Activated naive CD8-positive, alpha-beta T cell treated with anti-CD3 and anti-CD28 coated beads, Interleukin-2, amount 50 U/mL, for 24 hours (primary cell): ENCODE data around the gene MACC1.

Experiments used
- ATAC-seq: fragments of 150-1000 bp; cut with Tn5 transposase; one replicate; pipeline ENCODE4 v1.10.0; 2021
- DNase-seq: peaks from one replicate; pipeline ENCODE4 v3.0.0; 2021
- H3K27ac Mint-ChIP-seq: one replicate; pipeline ENCODE4 v1.8.0; 2021; ENCODE audit warnings: mild to moderate bottlenecking, mixed read lengths
- H3K27me3 Mint-ChIP-seq: one replicate; pipeline ENCODE4 v1.8.0; 2021; ENCODE audit warnings: mixed read lengths
- H3K36me3 Mint-ChIP-seq: one replicate; pipeline ENCODE4 v1.8.0; 2021; ENCODE audit warnings: low read depth, mixed read lengths
- H3K4me1 Mint-ChIP-seq: one replicate; pipeline ENCODE4 v1.8.0; 2021; ENCODE audit warnings: mixed read lengths
- H3K4me3 Mint-ChIP-seq: one replicate; pipeline ENCODE4 v1.8.0; 2021; ENCODE audit warnings: mild to moderate bottlenecking, moderate library complexity, mixed read lengths
- H3K9me3 Mint-ChIP-seq: one replicate; pipeline ENCODE4 v1.8.0; 2021; ENCODE audit warnings: mixed read lengths

The MACC1 gene, protein sequence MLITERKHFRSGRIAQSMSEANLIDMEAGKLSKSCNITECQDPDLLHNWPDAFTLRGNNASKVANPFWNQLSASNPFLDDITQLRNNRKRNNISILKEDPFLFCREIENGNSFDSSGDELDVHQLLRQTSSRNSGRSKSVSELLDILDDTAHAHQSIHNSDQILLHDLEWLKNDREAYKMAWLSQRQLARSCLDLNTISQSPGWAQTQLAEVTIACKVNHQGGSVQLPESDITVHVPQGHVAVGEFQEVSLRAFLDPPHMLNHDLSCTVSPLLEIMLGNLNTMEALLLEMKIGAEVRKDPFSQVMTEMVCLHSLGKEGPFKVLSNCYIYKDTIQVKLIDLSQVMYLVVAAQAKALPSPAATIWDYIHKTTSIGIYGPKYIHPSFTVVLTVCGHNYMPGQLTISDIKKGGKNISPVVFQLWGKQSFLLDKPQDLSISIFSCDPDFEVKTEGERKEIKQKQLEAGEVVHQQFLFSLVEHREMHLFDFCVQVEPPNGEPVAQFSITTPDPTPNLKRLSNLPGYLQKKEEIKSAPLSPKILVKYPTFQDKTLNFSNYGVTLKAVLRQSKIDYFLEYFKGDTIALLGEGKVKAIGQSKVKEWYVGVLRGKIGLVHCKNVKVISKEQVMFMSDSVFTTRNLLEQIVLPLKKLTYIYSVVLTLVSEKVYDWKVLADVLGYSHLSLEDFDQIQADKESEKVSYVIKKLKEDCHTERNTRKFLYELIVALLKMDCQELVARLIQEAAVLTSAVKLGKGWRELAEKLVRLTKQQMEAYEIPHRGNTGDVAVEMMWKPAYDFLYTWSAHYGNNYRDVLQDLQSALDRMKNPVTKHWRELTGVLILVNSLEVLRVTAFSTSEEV

DNA sequence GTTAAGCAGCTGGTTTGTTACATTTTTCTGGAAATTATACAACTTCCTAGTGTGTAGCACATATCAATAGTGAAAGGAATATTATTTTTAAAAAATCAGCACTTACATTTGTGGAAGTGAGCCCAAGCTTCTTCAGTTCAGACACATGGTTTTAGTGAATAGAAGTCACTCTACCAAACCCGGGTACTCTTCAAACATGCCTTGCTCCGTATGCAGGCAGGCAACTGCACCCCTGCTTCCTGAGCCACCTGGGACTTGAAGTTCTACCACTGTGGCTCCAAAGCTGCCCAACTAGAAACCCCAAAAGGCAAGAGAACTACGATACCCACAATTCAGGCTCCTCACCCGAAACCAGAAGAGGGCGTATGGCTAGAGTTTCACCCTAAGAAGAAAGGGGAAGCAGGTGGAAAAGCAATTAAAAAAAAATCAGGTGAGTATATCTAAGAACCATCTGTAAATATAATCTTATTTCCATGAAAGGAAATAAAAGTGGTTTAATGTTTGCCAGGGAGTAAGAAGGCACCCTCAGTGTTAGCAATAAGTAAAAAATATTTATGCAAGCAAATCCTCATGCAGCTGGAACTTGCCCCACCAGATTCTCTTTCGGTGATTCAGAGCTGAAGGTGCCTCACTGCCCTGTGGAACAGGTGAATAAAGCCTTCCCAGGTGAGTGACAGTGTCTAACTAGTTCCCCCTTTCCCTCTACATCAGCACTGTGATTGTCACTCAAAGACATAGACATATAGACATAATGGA, at the start of gene MACC1:
TSS of gene MACC1 (minus strand) at position 192 of the 756 bp plus-strand sequence. CDS start 55,522 bp downstream, outside the sequence.
- Mint-ChIP-seq H3K4me1 (peaks cover 34% of the 10 kb centered on the region), H3K27ac (peak within 1 kb of the TSS; percentile 51), H3K36me3 (no peaks in the 10 kb centered on the region), H3K27me3 (peaks cover 2% of the 10 kb centered on the region), H3K4me3 (no peak within 1 kb of the TSS), H3K9me3 (peaks cover 7% of the 10 kb centered on the region)
- ATAC-seq: no peak
- DNase-seq: no peak

DNA sequence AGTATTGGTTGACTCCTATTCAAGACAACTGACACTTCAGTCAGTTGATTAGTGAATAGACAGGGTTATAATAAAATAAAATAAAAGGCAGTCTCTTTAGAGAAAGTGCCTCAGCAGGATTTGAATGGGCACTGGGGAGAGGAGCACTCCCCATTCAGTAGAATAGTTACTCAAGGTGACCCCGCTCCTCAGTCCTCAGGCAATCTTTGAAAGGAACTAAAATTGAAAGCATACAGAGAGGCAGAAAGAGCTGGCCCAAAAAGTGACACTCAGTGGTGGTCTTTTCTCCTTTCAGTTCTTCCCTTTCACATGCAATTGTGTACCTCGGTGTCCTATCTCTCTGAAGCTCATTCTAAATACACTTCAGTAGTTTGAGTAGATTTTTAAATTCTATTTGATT, 47.4 kb upstream of the MACC1 start:
- H3K27ac Mint-ChIP-seq: no peak overlapping the region
- H3K9me3 Mint-ChIP-seq: no peaks in the 10 kb centered on the region
- DNase-seq (no peak), ATAC-seq (no peak)
- no peaks in the 10 kb centered on the region for H3K36me3 Mint-ChIP-seq
- no peaks in the 10 kb centered on the region for H3K4me1 Mint-ChIP-seq
- H3K4me3 Mint-ChIP-seq: no peak overlapping the region
- H3K27me3 Mint-ChIP-seq: peaks cover 5% of the 10 kb centered on the region

DNA sequence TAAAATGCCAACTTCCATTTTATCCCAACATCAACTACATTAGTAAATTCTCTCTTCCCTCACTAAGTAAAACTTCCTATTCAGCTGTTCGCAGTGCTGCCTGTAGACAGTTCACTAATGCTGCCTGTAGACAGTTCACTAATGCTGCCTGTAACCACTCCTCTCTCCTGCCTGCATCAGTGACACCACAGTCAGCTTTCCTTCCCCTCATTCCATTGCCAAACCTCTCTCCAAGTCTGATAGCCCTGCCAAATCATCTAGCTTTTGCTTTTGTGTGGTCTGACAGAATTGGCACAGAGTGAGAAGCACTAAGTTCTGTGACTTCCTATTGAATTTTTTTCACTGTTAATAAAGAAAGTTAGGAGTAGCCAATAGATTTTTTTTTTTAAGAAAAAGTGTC, 43.0 kb upstream of the MACC1 start:
- DNase-seq: no peak
- Mint-ChIP-seq H3K4me1 (no peaks in the 10 kb centered on the region), H3K36me3 (no peaks in the 10 kb centered on the region), H3K9me3 (no peaks in the 10 kb centered on the region), H3K4me3 (no peak overlapping the region), H3K27me3 (no peaks in the 10 kb centered on the region), H3K27ac (no peak overlapping the region)
- ATAC-seq: no peak

DNA sequence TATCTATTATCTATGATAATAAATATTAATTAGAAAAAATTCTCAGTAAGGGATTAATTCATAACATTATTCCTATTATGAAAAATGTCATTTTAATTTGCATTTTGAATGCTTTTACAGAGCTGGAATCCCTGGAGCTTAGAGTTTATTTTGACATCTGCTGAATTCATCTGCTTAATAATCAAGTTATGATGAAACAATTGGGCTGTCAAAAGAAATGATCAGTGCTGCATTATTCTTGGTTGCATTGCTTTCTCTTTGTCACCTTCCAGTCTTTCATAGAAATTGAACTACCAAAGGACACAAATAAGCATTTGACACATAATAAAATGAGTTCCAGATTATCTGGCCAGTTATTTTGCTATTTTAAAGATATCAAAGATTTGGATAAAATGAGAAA, 40.0 kb upstream of the MACC1 start:
- H3K9me3 Mint-ChIP-seq: no peaks in the 10 kb centered on the region
- H3K4me1 Mint-ChIP-seq: no peaks in the 10 kb centered on the region
- H3K36me3 Mint-ChIP-seq: no peaks in the 10 kb centered on the region
- no peak overlapping the region for H3K27ac Mint-ChIP-seq
- DNase-seq: no peak
- no peak overlapping the region for H3K4me3 Mint-ChIP-seq
- no peaks in the 10 kb centered on the region for H3K27me3 Mint-ChIP-seq
- ATAC-seq: no peak

DNA sequence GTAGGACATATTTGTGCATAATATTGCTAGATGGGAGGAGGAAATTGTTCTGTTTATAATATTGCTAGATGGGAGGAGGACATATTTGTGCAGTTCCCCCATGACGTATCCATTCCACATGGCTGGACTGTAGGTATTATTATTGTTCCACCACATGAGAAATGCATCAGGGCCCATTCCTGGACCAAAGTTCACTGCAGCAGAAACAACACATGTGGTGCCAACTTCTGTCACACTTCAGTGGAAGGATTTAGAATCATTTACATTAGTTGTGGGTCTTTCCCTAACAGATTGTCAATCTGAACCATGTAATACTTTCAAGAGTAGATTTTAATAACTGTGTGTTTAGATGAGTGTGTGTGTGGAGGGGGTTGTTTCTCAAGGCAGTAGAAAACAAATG, 32.7 kb upstream of the MACC1 start:
- DNase-seq: no peak
- Mint-ChIP-seq H3K4me1 (no peaks in the 10 kb centered on the region), H3K4me3 (no peak overlapping the region)

DNA sequence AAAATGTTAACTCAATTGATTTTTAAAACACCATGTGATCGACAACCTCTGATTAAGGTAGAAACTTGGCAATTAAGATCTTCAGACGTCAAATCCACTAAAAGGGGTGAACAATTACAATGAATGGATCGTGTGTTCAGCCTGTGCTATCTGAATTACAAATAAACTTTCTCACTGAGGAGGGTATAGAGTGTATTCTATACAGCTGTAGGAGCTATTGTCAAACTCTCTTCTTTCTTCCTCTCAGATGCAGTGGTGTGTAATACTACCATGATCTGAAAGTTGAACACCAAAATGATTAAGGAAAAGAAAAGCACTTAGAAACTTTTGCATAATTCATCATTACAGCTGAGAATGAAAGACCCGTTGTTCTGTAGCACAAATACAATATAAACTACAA, 32.2 kb upstream of the MACC1 start:
- H3K4me1 Mint-ChIP-seq: no peaks in the 10 kb centered on the region
- no peak overlapping the region for H3K27ac Mint-ChIP-seq
- H3K36me3 Mint-ChIP-seq: no peaks in the 10 kb centered on the region
- ATAC-seq (no peak), DNase-seq (no peak)
- no peak overlapping the region for H3K4me3 Mint-ChIP-seq
- no peaks in the 10 kb centered on the region for H3K9me3 Mint-ChIP-seq
- no peaks in the 10 kb centered on the region for H3K27me3 Mint-ChIP-seq

More for the DNA sequence above, 32.7 kb upstream of the MACC1 start:
- Mint-ChIP-seq H3K27me3 (no peaks in the 10 kb centered on the region), H3K27ac (no peak overlapping the region), H3K9me3 (no peaks in the 10 kb centered on the region), H3K36me3 (no peaks in the 10 kb centered on the region)
- no peak for ATAC-seq

DNA sequence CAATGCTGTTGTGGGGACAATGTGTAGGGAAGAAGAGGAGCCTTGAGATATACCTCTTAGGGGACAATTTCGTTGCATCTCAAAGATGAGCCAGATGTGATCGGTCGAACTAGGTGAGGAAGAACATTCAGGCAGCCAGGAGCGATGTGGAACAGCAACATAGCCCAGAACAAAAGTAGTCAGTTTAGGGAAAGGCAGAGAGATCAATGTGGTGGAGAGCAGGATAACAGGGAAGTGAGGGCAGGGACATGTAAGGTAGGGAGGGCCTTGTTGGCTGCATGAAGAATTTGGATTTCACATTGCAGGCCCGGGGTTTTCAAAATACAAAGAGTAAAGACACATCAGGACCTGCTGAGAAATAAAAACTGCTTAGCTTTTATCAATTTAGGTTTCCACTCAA, 29.1 kb upstream of the MACC1 start:
- Mint-ChIP-seq H3K4me1 (no peaks in the 10 kb centered on the region), H3K36me3 (no peaks in the 10 kb centered on the region), H3K27ac (no peak overlapping the region), H3K9me3 (no peaks in the 10 kb centered on the region), H3K27me3 (no peaks in the 10 kb centered on the region), H3K4me3 (no peak overlapping the region)
- DNase-seq (no peak), ATAC-seq (no peak)

DNA sequence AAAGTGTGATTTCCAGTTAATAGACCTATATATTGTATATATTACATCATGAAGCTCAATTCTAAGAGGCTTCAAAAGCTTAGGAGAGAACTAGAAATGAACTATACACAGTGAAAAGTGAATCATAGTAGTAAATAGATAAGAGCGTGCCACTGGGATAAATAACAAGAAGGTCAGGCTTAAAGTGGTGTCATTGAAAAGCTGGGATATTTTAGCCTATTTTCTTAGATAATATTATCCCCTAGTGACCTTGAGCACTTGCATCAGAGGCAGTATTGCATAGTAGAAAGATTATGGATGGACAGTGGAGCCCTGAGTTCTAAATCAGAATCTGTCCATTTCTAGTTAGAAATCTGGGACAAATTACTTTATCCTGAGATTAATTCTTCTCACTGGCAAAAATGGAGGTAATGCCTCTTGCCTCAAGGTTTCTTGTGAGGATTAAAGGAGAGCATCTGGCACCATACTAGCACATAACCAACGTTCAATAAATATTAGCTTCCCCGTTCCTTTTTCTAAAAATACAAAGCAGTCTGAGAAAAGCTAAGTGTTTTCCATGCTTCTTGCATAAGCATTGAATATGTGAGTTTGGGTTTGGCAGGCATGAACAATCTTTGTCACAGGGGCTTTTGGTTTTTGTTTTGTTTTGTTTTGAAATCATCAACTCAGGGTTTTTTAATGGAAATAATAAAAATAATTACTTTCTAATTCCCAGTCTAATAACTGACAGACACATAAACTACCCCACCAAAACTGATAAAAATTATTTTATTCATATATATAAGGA, 27.3 kb upstream of the MACC1 start:
- Mint-ChIP-seq H3K9me3 (no peaks in the 10 kb centered on the region), H3K4me1 (peaks cover 7% of the 10 kb centered on the region), H3K4me3 (no peak overlapping the region), H3K36me3 (no peaks in the 10 kb centered on the region), H3K27me3 (no peaks in the 10 kb centered on the region), H3K27ac (no peak overlapping the region)
- ATAC-seq (no peak), DNase-seq (no peak)

DNA sequence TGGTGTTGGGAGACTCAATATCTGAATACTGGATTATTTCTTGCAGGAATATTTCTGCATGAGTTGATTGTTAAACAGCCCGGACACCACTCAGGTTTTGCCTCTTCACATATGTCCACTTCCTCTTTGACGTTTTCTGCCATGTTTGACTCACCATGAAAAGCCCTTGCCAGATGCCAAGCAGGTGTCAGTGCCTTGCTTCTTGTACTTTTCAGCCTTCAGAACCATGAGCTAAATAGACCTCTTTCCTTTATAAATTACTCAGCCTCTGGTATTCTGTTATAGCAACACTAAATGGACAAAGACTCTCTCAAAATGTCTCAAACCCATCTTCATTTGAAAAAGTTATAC, 24.7 kb upstream of the MACC1 start:
- Mint-ChIP-seq H3K9me3 (peaks cover 4% of the 10 kb centered on the region), H3K4me1 (peaks cover 23% of the 10 kb centered on the region), H3K36me3 (no peaks in the 10 kb centered on the region), H3K27ac (no peak overlapping the region), H3K4me3 (no peak overlapping the region), H3K27me3 (peaks cover under 1% of the 10 kb centered on the region)
- ATAC-seq: no peak
- no peak for DNase-seq

DNA sequence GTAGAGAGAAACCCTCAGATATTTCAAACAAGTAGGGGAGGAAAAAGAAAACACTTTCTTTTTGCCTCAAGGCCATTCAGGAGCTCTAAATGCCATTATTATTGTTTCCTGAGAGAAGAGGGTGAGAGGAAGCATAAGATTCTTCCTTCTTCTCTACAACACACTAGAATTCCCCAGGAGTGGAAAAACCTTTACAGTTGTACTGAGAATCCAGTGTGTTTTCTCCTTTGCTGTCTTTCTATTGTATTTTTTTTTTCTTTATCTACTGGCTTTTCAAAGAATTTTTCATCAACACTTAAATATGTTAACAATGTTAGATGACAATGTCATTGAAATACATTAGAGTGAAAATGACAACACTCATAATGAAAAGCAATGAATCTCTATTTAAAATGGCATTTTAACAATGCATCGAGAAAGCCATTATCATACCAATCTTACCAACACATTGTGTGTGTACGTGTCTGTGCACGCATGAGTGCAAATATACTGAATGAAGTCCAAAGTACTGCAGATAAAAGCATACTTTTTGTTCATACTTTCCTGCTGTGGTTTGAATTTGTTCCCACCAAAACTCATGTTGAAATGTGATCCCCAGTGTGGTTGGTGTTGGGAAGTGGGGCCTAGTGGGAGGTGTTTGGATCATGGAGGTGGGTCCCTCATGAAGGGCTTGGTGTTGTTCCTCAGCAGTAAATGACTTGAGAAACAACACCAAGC, 24.2 kb upstream of the MACC1 start:
- DNase-seq (no peak), ATAC-seq (no peak)
- Mint-ChIP-seq H3K36me3 (no peaks in the 10 kb centered on the region), H3K4me1 (peaks cover 23% of the 10 kb centered on the region), H3K27ac (no peak overlapping the region), H3K4me3 (no peak overlapping the region), H3K27me3 (peaks cover 4% of the 10 kb centered on the region), H3K9me3 (peaks cover 4% of the 10 kb centered on the region)

DNA sequence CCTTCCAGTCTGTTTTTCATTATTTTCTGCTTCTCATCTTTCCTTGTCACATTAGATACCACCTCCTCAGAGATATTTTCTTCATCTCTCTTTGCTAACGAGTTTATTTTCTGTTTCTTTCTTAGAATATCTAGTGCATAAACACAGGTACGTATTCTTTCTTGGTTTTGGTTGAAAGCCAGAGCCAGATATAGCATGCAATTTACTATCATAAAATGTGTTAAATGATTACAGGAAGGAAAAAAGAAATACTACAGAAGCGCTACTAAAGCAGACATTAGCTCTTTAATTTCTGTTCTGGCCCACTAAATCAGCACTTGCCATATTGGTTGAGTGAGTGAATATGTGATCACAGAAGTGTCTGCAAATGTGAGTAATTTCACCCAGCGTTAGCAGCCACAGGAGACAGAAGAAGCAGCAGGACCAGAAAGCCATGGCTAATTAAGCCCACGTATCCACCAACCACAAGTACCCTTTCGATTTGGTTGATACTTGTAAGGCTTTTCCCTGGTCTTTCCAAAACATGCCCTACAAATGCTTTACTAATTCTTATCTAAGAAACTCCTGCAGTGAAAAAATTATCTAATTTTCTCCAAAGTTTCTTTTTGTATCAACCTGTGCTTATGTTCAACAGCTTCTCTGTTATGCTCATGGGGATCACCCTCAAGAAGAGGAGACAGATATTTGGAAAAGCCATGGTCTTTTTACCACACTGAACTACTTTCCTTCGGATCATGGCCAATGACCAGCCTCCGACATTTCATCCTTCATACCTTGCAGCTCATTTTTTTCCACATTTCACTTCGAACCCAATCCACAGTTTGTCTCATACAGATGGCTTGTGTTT, 23.1 kb upstream of the MACC1 start:
- peaks cover 4% of the 10 kb centered on the region for H3K9me3 Mint-ChIP-seq
- no peaks in the 10 kb centered on the region for H3K36me3 Mint-ChIP-seq
- H3K4me1 Mint-ChIP-seq: peaks cover 23% of the 10 kb centered on the region
- H3K27ac Mint-ChIP-seq: no peak overlapping the region
- ATAC-seq (peak; percentile 60), DNase-seq (no peak)
- H3K27me3 Mint-ChIP-seq: peaks cover 10% of the 10 kb centered on the region
- H3K4me3 Mint-ChIP-seq: no peak overlapping the region

DNA sequence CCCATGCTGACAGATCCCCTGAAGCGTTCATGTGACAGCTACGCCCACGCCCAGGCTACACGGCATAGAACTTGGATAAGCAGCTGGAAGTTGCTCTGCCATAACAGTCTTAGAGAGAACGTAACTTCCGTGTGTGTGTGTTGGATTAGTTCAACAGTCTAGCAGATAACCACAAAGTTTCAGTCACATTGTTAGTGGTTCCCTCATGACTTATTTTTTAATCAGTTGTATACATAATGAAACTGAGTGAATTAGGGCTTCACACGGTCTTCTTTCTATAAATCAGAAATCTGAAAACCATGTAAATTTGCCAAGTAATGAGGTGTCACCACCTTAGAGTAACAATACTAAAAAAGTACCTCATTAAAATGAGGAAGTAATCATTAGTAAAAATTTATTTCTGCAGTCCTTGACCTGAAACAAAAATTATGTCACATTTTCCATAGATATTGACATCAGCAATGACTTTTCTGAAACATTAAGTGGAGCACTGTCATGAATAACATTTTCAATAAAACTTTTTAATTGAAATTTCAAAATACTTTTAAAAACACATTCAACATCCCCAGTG, 21.7 kb upstream of the MACC1 start:
- Mint-ChIP-seq H3K36me3 (no peaks in the 10 kb centered on the region), H3K4me1 (peaks cover 23% of the 10 kb centered on the region), H3K27me3 (peaks cover 13% of the 10 kb centered on the region), H3K27ac (no peak overlapping the region), H3K4me3 (no peak overlapping the region), H3K9me3 (peaks cover 4% of the 10 kb centered on the region)
- ATAC-seq (peak; percentile 90), DNase-seq (no peak)
